Glutamatergic neuron (in vitro differentiated cells): ENCODE results near the gene TMEM53. TPM values are rescaled to one million over a fixed set of nuclear protein-coding genes. Genes with fewer than 3 reads are reported as not detected.

Experiments used
- DNase-seq: peaks from one replicate; pipeline ENCODE4 v3.0.0; 2022
- H3K27ac Mint-ChIP-seq: one replicate; pipeline ENCODE4 v1.8.0; 2020; ENCODE audit warnings: mild to moderate bottlenecking, mixed read lengths, inconsistent platforms; ENCODE audit not compliant: unreplicated experiment
- H3K27me3 Mint-ChIP-seq: one replicate; pipeline ENCODE4 v1.8.0; 2020; ENCODE audit warnings: mild to moderate bottlenecking, moderate library complexity, mixed read lengths, inconsistent platforms; ENCODE audit not compliant: unreplicated experiment
- H3K36me3 Mint-ChIP-seq: one replicate; pipeline ENCODE4 v1.8.0; 2020; ENCODE audit warnings: mild to moderate bottlenecking, mixed read lengths, inconsistent platforms; ENCODE audit not compliant: unreplicated experiment
- H3K4me1 Mint-ChIP-seq: one replicate; pipeline ENCODE4 v1.8.0; 2020; ENCODE audit warnings: mild to moderate bottlenecking, low read depth, mixed read lengths, inconsistent platforms; ENCODE audit not compliant: unreplicated experiment
- H3K4me3 Mint-ChIP-seq: one replicate; pipeline ENCODE4 v1.8.0; 2020; ENCODE audit warnings: mild to moderate bottlenecking, mixed read lengths, inconsistent platforms; ENCODE audit not compliant: unreplicated experiment
- H3K9me3 Mint-ChIP-seq: one replicate; pipeline ENCODE4 v1.8.0; 2020; ENCODE audit warnings: mild to moderate bottlenecking, moderate library complexity, mixed read lengths, inconsistent platforms; ENCODE audit not compliant: unreplicated experiment
- total RNA-seq: library from RNA; stranded (reverse); fragmentation: NEBNext Ultra II Directional; extraction: Animal tissue kit (Norgen Biotek cat#: 25700); gene quantifications from one replicate; pipeline ENCODE4 v1.2.1, GENCODE V29; 2021; ENCODE audit not compliant: unreplicated experiment
- TF ChIP-seq, protein P1 (sequence below): fragments of 200-600 bp; sonication (generic); IDR thresholded peaks from one replicate; pipeline ENCODE4 v1.5.0; 2021; ENCODE audit not compliant: partially characterized antibody, unreplicated experiment

TMEM53 gene
- total RNA-seq, 1 donor from 2014 or later, result 10.1 TPM

DNA sequence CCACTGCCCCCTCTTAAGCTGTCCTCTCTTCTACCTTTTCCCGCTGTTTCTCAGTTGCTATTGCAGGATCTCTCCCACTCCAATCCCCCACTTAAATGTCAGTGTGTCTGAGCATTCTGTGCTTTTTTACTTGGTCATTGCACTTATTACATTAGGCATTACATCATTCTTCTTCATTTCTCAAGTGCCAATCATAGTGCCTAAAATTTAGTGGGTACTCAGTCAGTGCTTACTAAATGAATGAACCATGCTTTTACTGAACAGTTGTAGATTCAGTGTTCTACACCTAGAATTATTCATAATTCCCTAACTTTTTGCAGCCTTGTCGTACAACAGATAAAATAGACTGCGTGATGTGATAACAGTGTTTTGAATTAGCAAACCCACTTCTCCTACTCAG is 19.6 kb upstream of the TMEM53 start:
- TF ChIP-seq, protein P1, sequence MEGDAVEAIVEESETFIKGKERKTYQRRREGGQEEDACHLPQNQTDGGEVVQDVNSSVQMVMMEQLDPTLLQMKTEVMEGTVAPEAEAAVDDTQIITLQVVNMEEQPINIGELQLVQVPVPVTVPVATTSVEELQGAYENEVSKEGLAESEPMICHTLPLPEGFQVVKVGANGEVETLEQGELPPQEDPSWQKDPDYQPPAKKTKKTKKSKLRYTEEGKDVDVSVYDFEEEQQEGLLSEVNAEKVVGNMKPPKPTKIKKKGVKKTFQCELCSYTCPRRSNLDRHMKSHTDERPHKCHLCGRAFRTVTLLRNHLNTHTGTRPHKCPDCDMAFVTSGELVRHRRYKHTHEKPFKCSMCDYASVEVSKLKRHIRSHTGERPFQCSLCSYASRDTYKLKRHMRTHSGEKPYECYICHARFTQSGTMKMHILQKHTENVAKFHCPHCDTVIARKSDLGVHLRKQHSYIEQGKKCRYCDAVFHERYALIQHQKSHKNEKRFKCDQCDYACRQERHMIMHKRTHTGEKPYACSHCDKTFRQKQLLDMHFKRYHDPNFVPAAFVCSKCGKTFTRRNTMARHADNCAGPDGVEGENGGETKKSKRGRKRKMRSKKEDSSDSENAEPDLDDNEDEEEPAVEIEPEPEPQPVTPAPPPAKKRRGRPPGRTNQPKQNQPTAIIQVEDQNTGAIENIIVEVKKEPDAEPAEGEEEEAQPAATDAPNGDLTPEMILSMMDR, result no peak
- no peak for DNase-seq
- H3K27me3 Mint-ChIP-seq, result no peaks in the 10 kb centered on the region
- no peak overlapping the region for H3K4me3 Mint-ChIP-seq
- peaks cover 2% of the 10 kb centered on the region for H3K4me1 Mint-ChIP-seq
- H3K36me3 Mint-ChIP-seq, result no peaks in the 10 kb centered on the region
- peaks cover 2% of the 10 kb centered on the region for H3K9me3 Mint-ChIP-seq
- H3K27ac Mint-ChIP-seq, result no peak overlapping the region

DNA sequence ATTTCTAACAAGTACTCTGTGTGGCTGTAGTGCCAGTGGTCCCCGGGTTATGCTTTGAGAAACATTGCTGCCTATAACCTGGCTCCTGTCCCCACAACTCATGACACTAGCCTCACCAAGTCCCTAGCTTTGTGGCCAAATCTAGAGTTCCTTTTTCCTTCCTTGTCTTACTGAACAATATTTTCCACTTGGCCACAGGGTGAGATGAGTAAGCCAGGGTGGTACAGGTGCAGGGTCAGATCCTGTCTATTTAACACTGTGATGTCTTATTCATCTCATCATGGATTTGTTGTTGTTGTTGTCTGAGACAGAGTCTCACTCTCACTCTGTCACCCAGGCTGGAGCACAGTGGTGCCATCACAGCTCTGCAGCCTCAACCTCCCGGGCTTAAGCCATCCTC is 18.9 kb upstream of the TMEM53 start:
- H3K4me3 Mint-ChIP-seq, result no peak overlapping the region
- TF ChIP-seq, protein P1, result no peak
- no peak overlapping the region for H3K27ac Mint-ChIP-seq
- H3K4me1 Mint-ChIP-seq, result peaks cover 2% of the 10 kb centered on the region
- no peaks in the 10 kb centered on the region for H3K36me3 Mint-ChIP-seq
- no peak for DNase-seq
- peaks cover 2% of the 10 kb centered on the region for H3K9me3 Mint-ChIP-seq
- no peaks in the 10 kb centered on the region for H3K27me3 Mint-ChIP-seq

DNA sequence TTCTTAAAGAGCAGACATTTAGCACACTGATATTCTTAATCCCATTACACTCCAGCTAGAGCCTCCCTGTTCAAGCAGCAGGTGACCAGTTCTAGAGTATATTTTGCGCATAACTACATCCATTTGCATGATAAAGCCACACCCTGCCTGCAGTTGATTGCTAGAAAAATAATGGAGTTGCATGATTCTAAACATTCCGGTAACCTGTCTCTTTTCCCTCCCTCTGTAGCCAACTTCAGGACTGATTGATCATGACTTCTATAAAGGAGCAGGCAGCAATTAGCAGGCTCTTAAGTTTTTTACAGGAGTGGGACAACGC is 15.1 kb upstream of the TMEM53 start:
- H3K4me1 Mint-ChIP-seq, result no peaks in the 10 kb centered on the region
- no peaks in the 10 kb centered on the region for H3K27me3 Mint-ChIP-seq
- H3K9me3 Mint-ChIP-seq, result no peaks in the 10 kb centered on the region
- no peak overlapping the region for H3K4me3 Mint-ChIP-seq
- no peaks in the 10 kb centered on the region for H3K36me3 Mint-ChIP-seq
- TF ChIP-seq, protein P1, result no peak
- no peak overlapping the region for H3K27ac Mint-ChIP-seq
- no peak for DNase-seq

DNA sequence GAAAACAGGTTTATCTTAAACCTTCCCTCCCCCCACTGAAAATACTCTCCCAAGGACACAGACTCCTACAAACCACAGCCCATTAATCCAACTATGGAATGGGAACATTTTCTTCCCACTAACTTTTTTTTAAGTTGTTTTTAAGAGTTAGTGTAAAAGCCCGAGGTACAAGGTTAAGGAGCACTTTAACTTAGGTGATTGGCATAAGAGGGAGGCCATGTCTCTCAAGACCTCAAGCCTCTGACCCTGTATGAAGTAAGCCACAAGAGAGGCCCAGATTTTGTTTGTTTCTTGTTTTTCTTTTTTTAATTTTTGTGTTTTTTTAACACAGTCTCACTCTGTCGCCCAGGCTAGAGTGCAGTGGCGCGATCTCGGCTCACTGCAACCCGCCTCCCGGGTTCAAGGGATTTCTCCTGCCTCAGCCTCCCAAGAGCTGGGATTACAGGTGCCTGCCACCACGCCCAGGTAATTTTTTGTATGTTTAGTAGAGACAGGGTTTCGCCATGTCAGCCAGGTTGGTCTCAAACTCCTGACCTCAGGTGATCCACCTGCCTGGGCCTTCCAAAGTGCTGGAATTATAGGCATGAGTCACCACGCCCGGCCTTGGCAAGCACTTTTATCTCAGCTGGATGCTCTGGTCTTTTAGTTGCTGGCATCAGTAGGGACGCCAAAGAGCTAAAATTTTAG is 14.6 kb upstream of the TMEM53 start:
- TF ChIP-seq, protein P1, result no peak
- no peak for DNase-seq
- Mint-ChIP-seq H3K27ac (no peak overlapping the region), H3K4me1 (no peaks in the 10 kb centered on the region), H3K9me3 (no peaks in the 10 kb centered on the region), H3K36me3 (no peaks in the 10 kb centered on the region), H3K27me3 (no peaks in the 10 kb centered on the region), H3K4me3 (no peak overlapping the region)

DNA sequence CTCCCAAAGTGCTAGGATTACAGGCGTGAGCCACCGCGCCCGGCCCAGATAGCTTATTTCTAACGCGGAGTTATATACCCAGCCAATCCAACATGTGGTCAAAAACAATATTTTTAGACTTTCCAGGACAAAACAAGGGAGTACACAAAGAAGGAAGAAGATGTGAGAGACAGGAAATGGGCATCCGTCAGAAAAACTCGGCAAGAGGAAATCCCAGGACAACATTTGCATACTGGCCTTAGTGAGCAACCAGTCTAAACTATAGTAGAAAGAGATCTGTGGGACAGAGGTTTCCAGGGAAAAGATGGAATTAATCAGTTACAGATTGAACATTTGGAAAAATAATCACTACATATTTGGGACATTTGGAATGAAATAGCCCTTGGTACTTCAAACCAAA is 11.6 kb upstream of the TMEM53 start:
- Mint-ChIP-seq H3K4me1 (no peaks in the 10 kb centered on the region), H3K27me3 (peaks cover 2% of the 10 kb centered on the region), H3K9me3 (peaks cover 2% of the 10 kb centered on the region), H3K4me3 (no peak overlapping the region), H3K36me3 (peaks cover 5% of the 10 kb centered on the region), H3K27ac (no peak overlapping the region)
- no peak for DNase-seq
- TF ChIP-seq, protein P1, result no peak
